ENCODE measurements around the gene SCRN1. TPM values are rescaled to one million over a fixed set of nuclear protein-coding genes. Genes with fewer than 3 reads are reported as not detected.

The SCRN1 gene
- total RNA-seq, 1 experiment from 2014 or later: 96.2 TPM

- Mint-ChIP-seq H3K27me3 (ENCODE audit: low read depth) (no peaks in the 10 kb centered on the region), H3K36me3 (peaks cover 36% of the 10 kb centered on the region)
- POLR2A ChIA-PET: no interaction called here
Observed at GRCh38 chr7:30018451-30018850, 28.9 kb upstream of the SCRN1 start.

GRCh38 chr7:30012757-30013156 is 23.2 kb upstream of the SCRN1 start:
- Mint-ChIP-seq H3K27ac (no peak overlapping the region), H3K4me3 (no peak overlapping the region), H3K27me3 (ENCODE audit: low read depth) (no peaks in the 10 kb centered on the region), H3K36me3 (peaks cover 24% of the 10 kb centered on the region), H3K4me1 (no peaks in the 10 kb centered on the region), H3K9me3 (no peaks in the 10 kb centered on the region)
- POLR2A ChIA-PET: no interaction called here
- no peak for DNase-seq (ENCODE audit: low spot score)
- TF ChIP-seq ETV6 (CRISPR knock-in tag; IDR thresholded peaks at IDR 0.05) (no peak), TP53 (CRISPR knock-in tag; IDR thresholded peaks at IDR 0.05) (no peak), ZNF317 (CRISPR knock-in tag; IDR thresholded peaks at IDR 0.05; ENCODE audit: borderline replicate concordance, low read depth) (no peak), ZNF416 (CRISPR knock-in tag; IDR thresholded peaks at IDR 0.05) (no peak)
- CTCF ChIA-PET: interaction anchor here (1.4 kb wide), 1 partner anchor 11 kb away, joined by 3 read pairs; no protein-coding TSS in a partner anchor
- ATAC-seq: no peak

More at GRCh38 chr7:30018451-30018850, 28.9 kb upstream of the SCRN1 start:
- CTCF ChIA-PET: no interaction called here
- Mint-ChIP-seq H3K27ac (no peak overlapping the region), H3K4me1 (peaks cover 5% of the 10 kb centered on the region), H3K4me3 (no peak overlapping the region), H3K9me3 (no peaks in the 10 kb centered on the region)
- no peak for TF ChIP-seq ATF2 (CRISPR knock-in tag; IDR thresholded peaks at IDR 0.05; ENCODE audit: borderline replicate concordance, low read depth)
- no peak for TF ChIP-seq ZNF396 (CRISPR knock-in tag; IDR thresholded peaks at IDR 0.05; ENCODE audit: borderline replicate concordance)
- TF ChIP-seq, protein P1, sequence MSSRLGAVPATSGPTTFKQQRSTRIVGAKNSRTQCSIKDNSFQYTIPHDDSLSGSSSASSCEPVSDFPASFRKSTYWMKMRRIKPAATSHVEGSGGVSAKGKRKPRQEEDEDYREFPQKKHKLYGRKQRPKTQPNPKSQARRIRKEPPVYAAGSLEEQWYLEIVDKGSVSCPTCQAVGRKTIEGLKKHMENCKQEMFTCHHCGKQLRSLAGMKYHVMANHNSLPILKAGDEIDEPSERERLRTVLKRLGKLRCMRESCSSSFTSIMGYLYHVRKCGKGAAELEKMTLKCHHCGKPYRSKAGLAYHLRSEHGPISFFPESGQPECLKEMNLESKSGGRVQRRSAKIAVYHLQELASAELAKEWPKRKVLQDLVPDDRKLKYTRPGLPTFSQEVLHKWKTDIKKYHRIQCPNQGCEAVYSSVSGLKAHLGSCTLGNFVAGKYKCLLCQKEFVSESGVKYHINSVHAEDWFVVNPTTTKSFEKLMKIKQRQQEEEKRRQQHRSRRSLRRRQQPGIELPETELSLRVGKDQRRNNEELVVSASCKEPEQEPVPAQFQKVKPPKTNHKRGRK (CRISPR knock-in tag; IDR thresholded peaks at IDR 0.05; ENCODE audit: borderline replicate concordance): no peak
- no peak for TF ChIP-seq NFATC4 (CRISPR knock-in tag; IDR thresholded peaks at IDR 0.05)
- TF ChIP-seq NR3C1 (CRISPR knock-in tag; conservative IDR thresholded peaks at IDR 0.05; ENCODE audit: low read depth): no peak
- TF ChIP-seq IRF1 (CRISPR knock-in tag; IDR thresholded peaks at IDR 0.05): no peak
- TF ChIP-seq CBFB (CRISPR knock-in tag; IDR thresholded peaks at IDR 0.05; ENCODE audit: low read depth): no peak
- TF ChIP-seq FOXP4 (CRISPR knock-in tag; IDR thresholded peaks at IDR 0.05): no peak
- ATAC-seq (no peak), DNase-seq (ENCODE audit: low spot score) (no peak)

DNA sequence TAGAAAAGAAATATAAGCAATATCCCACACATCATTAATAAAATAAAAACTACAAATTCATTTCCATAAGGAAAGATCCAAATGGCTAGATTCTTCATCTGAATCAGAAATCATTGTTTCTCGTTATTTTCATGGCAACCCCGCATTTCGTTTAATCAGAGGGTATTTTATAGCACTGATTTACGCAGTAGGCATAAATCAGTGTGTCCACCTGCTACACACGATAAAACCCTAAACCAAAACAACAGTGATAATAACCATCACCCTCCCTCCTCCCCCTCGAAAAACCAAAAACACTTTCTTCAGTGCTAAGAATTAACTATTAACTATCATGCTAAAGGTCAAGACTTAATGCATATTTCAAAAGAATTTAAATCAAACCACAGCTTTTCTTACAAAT is 20.4 kb upstream of the SCRN1 start:
- ChIA-PET POLR2A (no interaction called here), CTCF (no interaction called here)
- H3K4me3 Mint-ChIP-seq: no peak overlapping the region
- peaks cover 7% of the 10 kb centered on the region for H3K4me1 Mint-ChIP-seq
- TF ChIP-seq HMGA2 (CRISPR knock-in tag; IDR thresholded peaks at IDR 0.05) (no peak), CTCF (IDR thresholded peaks at IDR 0.05) (no peak), OVOL2 (CRISPR knock-in tag; IDR thresholded peaks at IDR 0.05; ENCODE audit: borderline replicate concordance) (no peak), JAZF1 (CRISPR knock-in tag; IDR thresholded peaks at IDR 0.05) (no peak), CBFB (CRISPR knock-in tag; IDR thresholded peaks at IDR 0.05; ENCODE audit: low read depth) (no peak)
- TF ChIP-seq, protein P2, sequence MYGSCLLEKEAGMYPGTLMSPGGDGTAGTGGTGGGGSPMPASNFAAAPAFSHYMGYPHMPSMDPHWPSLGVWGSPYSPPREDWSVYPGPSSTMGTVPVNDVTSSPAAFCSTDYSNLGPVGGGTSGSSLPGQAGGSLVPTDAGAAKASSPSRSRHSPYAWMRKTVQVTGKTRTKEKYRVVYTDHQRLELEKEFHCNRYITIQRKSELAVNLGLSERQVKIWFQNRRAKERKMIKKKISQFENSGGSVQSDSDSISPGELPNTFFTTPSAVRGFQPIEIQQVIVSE (CRISPR knock-in tag; IDR thresholded peaks at IDR 0.05; ENCODE audit: borderline replicate concordance): no peak
- TF ChIP-seq, protein P3, sequence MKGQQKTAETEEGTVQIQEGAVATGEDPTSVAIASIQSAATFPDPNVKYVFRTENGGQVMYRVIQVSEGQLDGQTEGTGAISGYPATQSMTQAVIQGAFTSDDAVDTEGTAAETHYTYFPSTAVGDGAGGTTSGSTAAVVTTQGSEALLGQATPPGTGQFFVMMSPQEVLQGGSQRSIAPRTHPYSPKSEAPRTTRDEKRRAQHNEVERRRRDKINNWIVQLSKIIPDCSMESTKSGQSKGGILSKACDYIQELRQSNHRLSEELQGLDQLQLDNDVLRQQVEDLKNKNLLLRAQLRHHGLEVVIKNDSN (CRISPR knock-in tag; IDR thresholded peaks at IDR 0.05): no peak
- no peaks in the 10 kb centered on the region for H3K9me3 Mint-ChIP-seq
- DNase-seq (ENCODE audit: low spot score): no peak
- no peak overlapping the region for H3K27ac Mint-ChIP-seq
- H3K27me3 Mint-ChIP-seq (ENCODE audit: low read depth): no peaks in the 10 kb centered on the region
- ATAC-seq: no peak
- peaks cover 13% of the 10 kb centered on the region for H3K36me3 Mint-ChIP-seq
